Right lobe of liver (tissue), 4 donors: ENCODE data around the gene CCDC51.

Experiments used
- POLR2A ChIP-seq: fragments of 450-650 bp; IDR thresholded peaks from one replicate; pipeline ENCODE4 v1.6.1; 2017; ENCODE audit warnings: antibody characterized with exemption, mild to moderate bottlenecking
- TF ChIP-seq, protein P1 (sequence below), 4 donors: fragments of 200-600 bp in 3 of 4; fragments of 450-650 bp in 1 of 4; IDR thresholded peaks; one replicate each; pipeline versions ENCODE4 v1.5.1 to v1.8.0; 2016 to 2022; ENCODE audit warnings: antibody characterized with exemption in 4 of 4, mild to moderate bottlenecking in 2 of 4
- donor health status: DM: no; HTN: no; CAD: no.
- donor health status: DM: no; HTN: no; CAD: no.
- donor health status: DM: no; HTN: yes; CAD: no.

DNA sequence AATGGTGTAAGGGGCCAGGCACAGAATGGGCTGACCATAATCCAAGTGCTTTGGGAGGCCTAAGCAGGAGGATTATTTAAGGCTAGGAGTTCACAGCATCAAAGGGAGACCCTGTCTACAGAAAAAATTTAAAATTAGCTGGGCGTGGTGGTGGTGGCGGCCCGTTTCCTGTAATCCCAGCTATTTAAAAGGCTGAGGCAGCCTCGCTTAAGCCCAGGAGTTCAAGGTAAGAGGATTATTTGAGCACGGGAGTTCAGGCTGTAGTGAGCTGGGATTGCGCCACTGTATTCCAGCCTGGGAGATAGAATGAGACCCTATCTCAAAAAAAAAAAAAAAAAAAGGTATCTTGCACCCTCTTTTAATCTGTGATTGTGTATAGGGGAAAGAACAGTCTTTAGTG, 2.0 kb upstream of the CCDC51 start:
- TF ChIP-seq, protein P1, sequence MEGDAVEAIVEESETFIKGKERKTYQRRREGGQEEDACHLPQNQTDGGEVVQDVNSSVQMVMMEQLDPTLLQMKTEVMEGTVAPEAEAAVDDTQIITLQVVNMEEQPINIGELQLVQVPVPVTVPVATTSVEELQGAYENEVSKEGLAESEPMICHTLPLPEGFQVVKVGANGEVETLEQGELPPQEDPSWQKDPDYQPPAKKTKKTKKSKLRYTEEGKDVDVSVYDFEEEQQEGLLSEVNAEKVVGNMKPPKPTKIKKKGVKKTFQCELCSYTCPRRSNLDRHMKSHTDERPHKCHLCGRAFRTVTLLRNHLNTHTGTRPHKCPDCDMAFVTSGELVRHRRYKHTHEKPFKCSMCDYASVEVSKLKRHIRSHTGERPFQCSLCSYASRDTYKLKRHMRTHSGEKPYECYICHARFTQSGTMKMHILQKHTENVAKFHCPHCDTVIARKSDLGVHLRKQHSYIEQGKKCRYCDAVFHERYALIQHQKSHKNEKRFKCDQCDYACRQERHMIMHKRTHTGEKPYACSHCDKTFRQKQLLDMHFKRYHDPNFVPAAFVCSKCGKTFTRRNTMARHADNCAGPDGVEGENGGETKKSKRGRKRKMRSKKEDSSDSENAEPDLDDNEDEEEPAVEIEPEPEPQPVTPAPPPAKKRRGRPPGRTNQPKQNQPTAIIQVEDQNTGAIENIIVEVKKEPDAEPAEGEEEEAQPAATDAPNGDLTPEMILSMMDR (IDR thresholded peaks at IDR 0.05) = no peak
- TF ChIP-seq POLR2A = no peak
